ENCODE data around the gene ACTL7B.

The ACTL7B gene

DNA sequence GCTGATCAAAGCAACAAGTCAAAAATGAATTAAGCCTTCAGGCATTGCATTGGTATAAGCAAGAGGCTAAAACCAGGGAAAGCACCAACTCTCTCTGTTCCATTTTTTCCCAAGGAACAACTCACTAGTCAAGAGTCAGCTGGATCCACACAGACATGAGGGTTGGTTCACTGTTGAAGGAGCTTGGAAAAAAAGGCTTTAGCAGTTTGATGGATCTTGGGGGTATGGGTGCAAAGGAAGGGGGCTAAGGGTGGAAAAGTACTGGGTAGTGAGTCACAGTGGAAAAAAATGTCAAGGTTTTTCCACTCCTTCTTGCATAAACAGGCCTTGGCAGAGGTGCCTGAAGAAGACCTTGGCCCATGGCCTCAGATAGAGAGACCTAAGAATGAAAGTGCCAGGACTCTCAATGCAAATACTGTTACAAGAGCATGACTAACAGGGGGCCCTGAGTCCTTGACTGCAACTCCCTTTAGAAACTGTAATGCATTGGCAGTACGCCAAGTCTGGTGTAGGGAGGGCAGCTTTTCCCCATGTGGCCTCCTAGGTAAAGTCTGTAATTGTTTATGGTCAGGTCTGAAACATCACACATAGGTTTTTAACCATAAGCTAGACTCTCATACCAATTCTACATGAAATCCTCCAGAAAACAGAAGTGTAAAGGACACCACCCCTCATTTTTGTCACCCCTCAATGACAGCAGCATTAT is 30.0 kb upstream of the ACTL7B start:
- Histone ChIP-seq H3K9me3 (ENCODE audit: control insufficient read depth in 2 of 2, low read length in 2 of 2) (no peaks in the 10 kb centered on the region), H3K4me3 (ENCODE audit: low read length in 2 of 2) (no peak overlapping the region), H3K4me1 (ENCODE audit: control insufficient read depth, insufficient read depth, low read length) (no peaks in the 10 kb centered on the region), H3K36me3 (ENCODE audit: control insufficient read depth in 2 of 2, insufficient read depth in 2 of 2, low read length in 2 of 2) (peaks cover 22 to 25% of the 10 kb centered on the region in 2 donors), H3K9ac (ENCODE audit: low read length in 2 of 2) (no peak overlapping the region), H3K27me3 (ENCODE audit: control insufficient read depth in 1 of 2, insufficient read depth in 2 of 2, low read length in 2 of 2) (no peaks in the 10 kb centered on the region), H3K27ac (ENCODE audit: low read length) (no peak overlapping the region)

DNA sequence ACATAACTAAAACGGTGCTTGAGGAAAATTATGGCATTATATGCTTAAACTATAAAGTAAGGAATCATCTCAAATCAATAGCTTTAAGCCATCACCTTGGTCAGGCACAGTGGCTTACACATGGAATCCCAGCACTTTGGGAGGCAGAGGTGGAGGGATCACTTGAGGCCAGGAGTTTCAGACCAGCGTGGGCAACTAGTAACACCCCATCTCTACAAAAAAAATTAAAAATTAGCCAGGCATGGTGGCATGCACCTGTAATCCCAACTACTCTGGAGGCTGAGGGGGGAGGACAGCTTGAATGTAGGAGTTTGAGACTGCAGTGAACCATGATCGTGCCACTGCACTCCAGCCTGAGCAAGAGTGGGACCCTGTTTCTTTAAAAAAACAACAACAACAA is 28.9 kb upstream of the ACTL7B start:
- Histone ChIP-seq H3K27ac (ENCODE audit: low read length) (no peak overlapping the region), H3K4me3 (ENCODE audit: low read length in 2 of 2) (no peak overlapping the region), H3K27me3 (ENCODE audit: control insufficient read depth in 1 of 2, insufficient read depth in 2 of 2, low read length in 2 of 2) (no peaks in the 10 kb centered on the region), H3K36me3 (ENCODE audit: control insufficient read depth in 2 of 2, insufficient read depth in 2 of 2, low read length in 2 of 2) (peaks cover 24 to 27% of the 10 kb centered on the region in 2 donors), H3K9ac (ENCODE audit: low read length in 2 of 2) (no peak overlapping the region), H3K9me3 (ENCODE audit: control insufficient read depth in 2 of 2, low read length in 2 of 2) (no peaks in the 10 kb centered on the region), H3K4me1 (ENCODE audit: control insufficient read depth, insufficient read depth, low read length) (no peaks in the 10 kb centered on the region)

DNA sequence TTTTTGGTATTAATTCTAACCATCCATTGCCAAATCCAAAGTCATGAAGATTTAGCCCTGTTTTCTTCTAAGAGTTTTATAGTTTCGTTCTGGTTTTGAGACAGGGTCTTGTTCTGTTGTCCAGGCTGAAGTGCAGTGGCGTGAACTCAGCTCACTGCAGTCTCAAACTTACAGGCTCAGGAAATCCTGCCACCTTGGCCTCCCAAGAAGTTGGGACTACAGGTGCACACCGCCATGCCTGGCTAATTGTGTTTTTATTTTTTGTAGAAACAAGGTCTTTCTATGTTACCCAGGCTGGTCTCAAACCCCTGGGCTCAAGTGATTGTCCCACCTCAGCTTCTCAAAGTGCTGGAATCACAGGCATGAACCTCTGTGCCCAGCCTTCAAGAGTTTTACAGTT is 27.3 kb upstream of the ACTL7B start:
- Histone ChIP-seq H3K4me3 (ENCODE audit: low read length in 2 of 2) (no peak overlapping the region), H3K27ac (ENCODE audit: low read length) (no peak overlapping the region), H3K9me3 (ENCODE audit: control insufficient read depth in 2 of 2, low read length in 2 of 2) (no peaks in the 10 kb centered on the region), H3K36me3 (ENCODE audit: control insufficient read depth in 2 of 2, insufficient read depth in 2 of 2, low read length in 2 of 2) (peaks cover 33 to 35% of the 10 kb centered on the region in 2 donors), H3K9ac (ENCODE audit: low read length in 2 of 2) (no peak overlapping the region), H3K4me1 (ENCODE audit: control insufficient read depth, insufficient read depth, low read length) (no peaks in the 10 kb centered on the region), H3K27me3 (ENCODE audit: control insufficient read depth in 1 of 2, insufficient read depth in 2 of 2, low read length in 2 of 2) (no peaks in the 10 kb centered on the region)

DNA sequence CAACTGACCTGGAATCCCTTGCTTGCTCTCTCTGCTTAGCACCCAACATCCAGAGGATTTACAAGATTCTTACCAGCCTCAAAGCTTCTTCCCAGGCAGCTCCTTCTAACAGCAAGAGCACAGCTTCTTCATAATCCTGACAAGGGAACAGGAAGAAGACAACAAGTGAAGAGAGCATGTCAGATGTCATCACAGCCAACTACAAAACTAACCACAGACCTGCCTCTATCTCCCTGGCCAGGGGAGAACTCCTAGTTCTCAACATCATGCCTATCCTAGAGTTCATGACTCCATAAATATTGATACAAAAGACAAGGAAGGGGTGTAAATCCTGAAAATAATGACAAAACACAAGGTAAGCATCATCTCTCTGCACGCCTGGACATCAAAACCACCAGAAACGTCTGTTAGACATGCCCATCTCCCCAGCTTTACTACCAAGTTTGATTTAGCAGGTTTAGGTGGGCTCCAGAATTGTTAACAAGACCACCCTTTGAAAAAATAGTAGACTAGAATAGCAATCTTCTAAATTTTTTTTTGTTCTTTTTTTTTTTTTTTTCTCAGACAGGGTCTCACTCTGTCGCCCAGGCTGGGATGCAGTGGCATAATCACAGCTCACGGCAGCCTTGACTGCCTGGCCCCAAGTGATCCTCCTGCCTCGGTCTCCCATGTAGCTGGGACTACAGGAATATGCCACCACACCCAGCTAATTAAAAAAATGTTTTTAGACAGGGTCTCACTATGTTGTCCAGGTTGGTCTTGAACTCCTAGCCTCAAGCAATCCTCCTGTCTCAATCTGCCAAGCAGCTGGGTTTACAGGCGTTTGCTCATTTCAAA is 26.5 kb upstream of the ACTL7B start:
- Histone ChIP-seq H3K4me1 (ENCODE audit: control insufficient read depth, insufficient read depth, low read length) (no peaks in the 10 kb centered on the region), H3K4me3 (ENCODE audit: low read length in 2 of 2) (no peak overlapping the region), H3K27me3 (ENCODE audit: control insufficient read depth in 1 of 2, insufficient read depth in 2 of 2, low read length in 2 of 2) (no peaks in the 10 kb centered on the region), H3K9ac (ENCODE audit: low read length in 2 of 2) (no peak overlapping the region), H3K9me3 (ENCODE audit: control insufficient read depth in 2 of 2, low read length in 2 of 2) (no peaks in the 10 kb centered on the region), H3K36me3 (ENCODE audit: control insufficient read depth in 2 of 2, insufficient read depth in 2 of 2, low read length in 2 of 2) (peaks cover 36 to 40% of the 10 kb centered on the region in 2 donors), H3K27ac (ENCODE audit: low read length) (no peak overlapping the region)

DNA sequence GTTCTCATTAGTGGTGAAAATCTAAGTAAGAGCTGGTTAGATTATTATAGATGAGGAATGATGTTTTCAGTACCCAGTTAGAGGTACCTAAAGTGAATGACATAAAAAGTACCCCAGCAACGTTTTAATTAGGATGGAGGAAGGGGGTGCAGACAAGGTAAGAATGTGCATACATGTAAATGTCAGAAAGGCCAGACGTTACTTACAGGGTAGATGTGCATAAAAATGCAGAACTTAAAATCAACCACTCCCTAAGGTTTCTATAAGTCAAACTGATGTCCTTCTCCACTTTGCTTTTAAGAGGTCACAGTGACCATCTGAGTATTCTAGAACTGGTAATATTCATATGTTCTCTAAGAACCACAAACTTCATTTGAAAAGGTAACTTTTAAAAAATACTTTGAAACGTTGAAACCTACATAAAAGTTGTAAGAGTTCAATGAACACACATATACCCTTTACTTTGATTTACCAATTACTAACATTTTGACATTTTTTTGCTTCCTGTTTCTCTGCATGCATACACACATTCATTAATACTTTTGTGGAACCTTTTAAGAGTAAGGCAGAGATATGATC is 25.0 kb upstream of the ACTL7B start:
- Histone ChIP-seq H3K9ac (ENCODE audit: low read length in 2 of 2) (no peak overlapping the region), H3K27ac (ENCODE audit: low read length) (no peak overlapping the region), H3K27me3 (ENCODE audit: control insufficient read depth in 1 of 2, insufficient read depth in 2 of 2, low read length in 2 of 2) (no peaks in the 10 kb centered on the region), H3K36me3 (ENCODE audit: control insufficient read depth in 2 of 2, insufficient read depth in 2 of 2, low read length in 2 of 2) (peaks cover 42 to 45% of the 10 kb centered on the region in 2 donors), H3K9me3 (ENCODE audit: control insufficient read depth in 2 of 2, low read length in 2 of 2) (no peaks in the 10 kb centered on the region), H3K4me1 (ENCODE audit: control insufficient read depth, insufficient read depth, low read length) (no peaks in the 10 kb centered on the region), H3K4me3 (ENCODE audit: low read length in 2 of 2) (no peak overlapping the region)

DNA sequence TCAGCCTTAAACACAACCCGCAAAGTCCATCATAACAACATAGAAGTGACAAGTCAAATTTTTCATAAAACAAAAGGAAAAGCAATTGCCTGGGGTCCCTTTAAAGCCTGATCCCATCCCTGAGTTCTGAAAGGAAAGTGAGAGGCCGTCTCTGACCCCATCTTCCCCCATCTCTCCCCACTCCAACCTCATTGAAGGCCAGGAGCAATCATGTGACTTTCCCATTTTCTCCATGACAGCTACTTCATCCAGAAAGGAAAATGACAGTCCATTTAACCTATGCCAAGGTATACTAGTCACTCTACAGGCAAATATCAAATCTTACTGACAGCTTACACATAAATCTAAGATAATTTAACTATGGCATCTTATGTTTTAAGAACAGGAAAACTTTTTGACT is 21.7 kb upstream of the ACTL7B start:
- Histone ChIP-seq H3K9me3 (ENCODE audit: control insufficient read depth in 2 of 2, low read length in 2 of 2) (no peaks in the 10 kb centered on the region), H3K27me3 (ENCODE audit: control insufficient read depth in 1 of 2, insufficient read depth in 2 of 2, low read length in 2 of 2) (no peaks in the 10 kb centered on the region), H3K9ac (ENCODE audit: low read length in 2 of 2) (no peak overlapping the region), H3K36me3 (ENCODE audit: control insufficient read depth in 2 of 2, insufficient read depth in 2 of 2, low read length in 2 of 2) (peaks cover 49 to 59% of the 10 kb centered on the region in 2 donors), H3K4me1 (ENCODE audit: control insufficient read depth, insufficient read depth, low read length) (no peaks in the 10 kb centered on the region), H3K27ac (ENCODE audit: low read length) (no peak overlapping the region), H3K4me3 (ENCODE audit: low read length in 2 of 2) (no peak overlapping the region)

DNA sequence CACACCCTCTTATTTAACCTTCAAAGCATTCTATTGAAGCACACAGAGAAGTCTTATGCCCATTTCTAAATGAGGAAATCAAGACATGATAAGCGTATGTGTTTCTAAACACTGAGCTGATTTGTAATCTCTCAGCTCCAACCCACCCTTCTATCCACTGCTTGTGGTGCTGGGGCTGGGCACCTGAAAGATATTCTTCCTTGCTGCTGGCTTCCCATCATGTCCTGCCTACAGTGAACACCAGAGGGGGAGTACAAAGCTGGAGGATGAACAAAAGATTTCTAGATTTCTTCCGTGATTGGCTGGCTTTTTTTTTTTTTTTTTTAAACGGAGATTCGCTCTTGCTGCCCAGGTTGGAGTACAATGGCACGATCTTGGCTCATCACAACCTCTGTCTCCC is 20.6 kb upstream of the ACTL7B start:
- H3K9me3 ChIP-seq (ENCODE audit: control insufficient read depth in 2 of 2, low read length in 2 of 2) = no peaks in the 10 kb centered on the region
- no peak overlapping the region for H3K9ac ChIP-seq (ENCODE audit: low read length in 2 of 2)
- H3K27ac ChIP-seq (ENCODE audit: low read length) = no peak overlapping the region
- no peaks in the 10 kb centered on the region for H3K27me3 ChIP-seq (ENCODE audit: control insufficient read depth in 1 of 2, insufficient read depth in 2 of 2, low read length in 2 of 2)
- peaks cover 50 to 58% of the 10 kb centered on the region in 2 donors for H3K36me3 ChIP-seq (ENCODE audit: control insufficient read depth in 2 of 2, insufficient read depth in 2 of 2, low read length in 2 of 2)
- H3K4me3 ChIP-seq (ENCODE audit: low read length in 2 of 2) = no peak overlapping the region
- H3K4me1 ChIP-seq (ENCODE audit: control insufficient read depth, insufficient read depth, low read length) = no peaks in the 10 kb centered on the region

DNA sequence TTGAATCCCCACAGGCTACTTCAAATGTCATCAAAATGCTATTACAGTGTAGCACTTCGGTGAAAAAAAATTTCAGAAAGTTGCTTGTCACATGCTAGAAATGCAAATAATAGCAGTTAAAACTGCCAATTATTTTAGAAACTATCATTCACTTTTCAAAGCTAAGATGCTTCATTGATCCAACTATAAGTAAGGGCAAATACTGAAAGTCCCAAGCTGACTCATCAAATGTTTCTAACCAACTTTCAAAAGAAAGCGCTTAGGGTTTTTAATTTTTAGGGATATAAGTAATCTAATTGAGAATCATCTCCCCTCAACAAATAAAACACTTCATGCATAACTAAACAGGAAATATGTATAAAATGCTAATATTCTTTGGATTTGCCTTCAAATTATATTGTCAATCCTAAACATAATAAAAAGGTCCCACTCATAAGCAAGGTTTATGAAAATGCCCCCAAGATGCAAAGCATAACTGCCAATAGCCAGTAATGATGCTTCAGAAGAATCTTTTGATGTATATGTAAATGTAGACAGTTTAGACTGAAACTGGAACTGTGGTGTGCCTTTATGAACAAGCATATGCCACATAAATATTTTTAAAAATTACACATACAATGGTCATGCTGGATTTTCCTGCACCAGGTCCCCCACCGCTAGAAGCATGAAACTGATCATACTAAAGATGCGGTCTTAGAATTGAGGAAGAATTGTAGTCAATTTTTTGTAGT is 18.4 kb upstream of the ACTL7B start:
- H3K36me3 ChIP-seq (ENCODE audit: control insufficient read depth in 2 of 2, insufficient read depth in 2 of 2, low read length in 2 of 2) = peaks cover 45 to 48% of the 10 kb centered on the region in 2 donors
- no peak overlapping the region for H3K4me3 ChIP-seq (ENCODE audit: low read length in 2 of 2)
- no peaks in the 10 kb centered on the region for H3K4me1 ChIP-seq (ENCODE audit: control insufficient read depth, insufficient read depth, low read length)
- no peak overlapping the region for H3K9ac ChIP-seq (ENCODE audit: low read length in 2 of 2)
- H3K27me3 ChIP-seq (ENCODE audit: control insufficient read depth in 1 of 2, insufficient read depth in 2 of 2, low read length in 2 of 2) = no peaks in the 10 kb centered on the region
- no peaks in the 10 kb centered on the region for H3K9me3 ChIP-seq (ENCODE audit: control insufficient read depth in 2 of 2, low read length in 2 of 2)
- H3K27ac ChIP-seq (ENCODE audit: low read length) = no peak overlapping the region

DNA sequence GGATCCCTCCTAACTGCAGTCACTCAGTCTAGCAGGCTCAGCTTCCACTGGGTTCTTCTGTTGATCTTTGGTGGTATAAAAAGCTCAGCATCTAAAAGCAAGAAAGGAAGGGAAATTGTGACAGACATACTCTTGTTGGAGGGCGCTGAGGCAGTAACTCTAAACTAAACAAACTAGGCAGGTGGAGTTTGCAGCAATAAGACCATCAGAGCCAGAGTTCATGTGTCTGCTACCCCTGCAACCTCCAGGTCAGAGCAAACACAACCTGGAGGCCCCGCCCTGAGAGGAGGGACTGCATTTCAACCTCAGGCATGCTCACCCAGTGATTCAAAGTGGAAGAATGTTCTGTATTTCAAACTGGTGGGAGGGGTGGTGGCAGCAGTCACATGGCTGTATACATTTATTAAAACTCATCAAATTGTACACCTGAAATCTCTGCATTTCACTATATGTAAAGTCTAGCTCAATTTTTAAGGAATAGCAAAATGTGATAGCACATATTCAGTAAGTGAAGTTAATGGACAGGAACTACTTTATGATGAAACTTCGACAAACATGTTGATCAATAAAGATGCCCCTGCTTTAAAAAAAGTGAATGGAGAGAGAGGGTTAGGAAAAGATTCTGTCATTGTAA is 13.4 kb upstream of the ACTL7B start:
- Histone ChIP-seq H3K27ac (ENCODE audit: low read length) (no peak overlapping the region), H3K9ac (ENCODE audit: low read length in 2 of 2) (no peak overlapping the region), H3K9me3 (ENCODE audit: control insufficient read depth in 2 of 2, low read length in 2 of 2) (no peaks in the 10 kb centered on the region), H3K4me3 (ENCODE audit: low read length in 2 of 2) (no peak overlapping the region), H3K4me1 (ENCODE audit: control insufficient read depth, insufficient read depth, low read length) (no peaks in the 10 kb centered on the region), H3K36me3 (ENCODE audit: control insufficient read depth in 2 of 2, insufficient read depth in 2 of 2, low read length in 2 of 2) (peaks cover 20 to 21% of the 10 kb centered on the region in 2 donors), H3K27me3 (ENCODE audit: control insufficient read depth in 1 of 2, insufficient read depth in 2 of 2, low read length in 2 of 2) (no peaks in the 10 kb centered on the region)

DNA sequence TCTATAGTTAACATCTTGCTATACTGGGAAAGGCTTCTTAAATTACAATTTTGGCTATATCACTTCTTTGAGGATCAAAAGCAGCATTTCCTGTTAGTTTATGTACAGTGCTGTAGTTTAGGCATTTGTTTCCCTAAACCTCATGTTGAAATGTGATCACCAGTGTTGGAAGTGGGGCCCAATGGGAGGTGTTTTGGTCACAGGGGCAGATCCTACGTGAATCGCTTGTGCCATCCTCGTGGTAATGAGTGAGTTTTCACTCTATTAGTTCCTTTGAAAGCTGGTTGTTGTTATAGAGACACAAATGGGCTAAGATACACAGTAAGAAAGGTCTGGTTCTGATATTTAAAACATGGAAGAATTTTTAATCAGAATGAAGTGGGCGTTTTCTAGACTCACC is 12.0 kb upstream of the ACTL7B start:
- H3K36me3 ChIP-seq (ENCODE audit: control insufficient read depth in 2 of 2, insufficient read depth in 2 of 2, low read length in 2 of 2) = peaks cover 12 to 18% of the 10 kb centered on the region in 2 donors
- H3K4me1 ChIP-seq (ENCODE audit: control insufficient read depth, insufficient read depth, low read length) = no peaks in the 10 kb centered on the region
- no peaks in the 10 kb centered on the region for H3K9me3 ChIP-seq (ENCODE audit: control insufficient read depth in 2 of 2, low read length in 2 of 2)
- H3K4me3 ChIP-seq (ENCODE audit: low read length in 2 of 2) = no peak overlapping the region
- H3K27me3 ChIP-seq (ENCODE audit: control insufficient read depth in 1 of 2, insufficient read depth in 2 of 2, low read length in 2 of 2) = no peaks in the 10 kb centered on the region
- no peak overlapping the region for H3K9ac ChIP-seq (ENCODE audit: low read length in 2 of 2)
- H3K27ac ChIP-seq (ENCODE audit: low read length) = no peak overlapping the region
